Right lung (tissue), 10 donors: Measurements from ENCODE around the gene IDH1. TPM values are rescaled to one million over a fixed set of nuclear protein-coding genes. Genes with fewer than 3 reads are reported as not detected.
"Not testable (repeated sequence)": the region's sequence is repeated elsewhere in the genome, so short reads cannot be mapped to it uniquely, and the experiment has no call there.

Source experiments
- DNase-seq, 2 donors: peaks; one replicate each; pipeline ENCODE4 v3.0.0-alpha.2; 2013
- long read RNA-seq, 8 donors: transcript quantifications; one replicate each; lab custom pipeline, GENCODE V29; 2026
- polyA plus RNA-seq, 5 donors: library from polyadenylated mRNA; unstranded; fragments of 120-200 nt; gene quantifications; one replicate each; pipeline versions ENCODE4 v1.2.1 to v1.2.3, GENCODE V29; 2013; ENCODE audit warnings: inconsistent platforms in 1 of 5, low replicate concordance in 1 of 5; ENCODE audit not compliant: insufficient read length in 5 of 5, insufficient read depth in 1 of 5

IDH1 gene
- polyA plus RNA-seq, result 100 to 1,000 TPM in 1 of 5 donors, 10 to 100 TPM in 4; 83.2 to 101 (median 87.5) TPM
- long read RNA-seq, donor 1, transcript IDH1-201 (10 exons, 2,382 nt), result major isoform, 28 of 41 reads
- long read RNA-seq, donor 1, transcript IDH1-209 (3 exons, 1,044 nt), result minor isoform, 5 of 41 reads
- long read RNA-seq, donor 1, partial matches to known transcripts, result 0 of 41 reads
- long read RNA-seq, donor 1, other reads (novel, unspliced or antisense), result 0 of 41 reads
- long read RNA-seq, donor 2, transcript IDH1-201 (10 exons, 2,382 nt), result major isoform, 15 of 66 reads
- long read RNA-seq, donor 2, partial matches to known transcripts, result 38 of 66 reads
- long read RNA-seq, donor 2, other reads (novel, unspliced or antisense), result 6 of 66 reads
- long read RNA-seq, donor 3, transcript IDH1-209 (3 exons, 1,044 nt), result minor isoform, 5 of 33 reads
- long read RNA-seq, donor 3, transcript IDH1-201 (10 exons, 2,382 nt), result major isoform, 11 of 33 reads
- long read RNA-seq, donor 3, partial matches to known transcripts, result 11 of 33 reads
- long read RNA-seq, donor 3, other reads (novel, unspliced or antisense), result 0 of 33 reads
- long read RNA-seq, donor 4, transcript IDH1-201 (10 exons, 2,382 nt), result major isoform, 9 of 16 reads
- long read RNA-seq, donor 4, partial matches to known transcripts, result 0 of 16 reads
- long read RNA-seq, donor 4, other reads (novel, unspliced or antisense), result 0 of 16 reads
- long read RNA-seq, donor 5, transcript IDH1-201 (10 exons, 2,382 nt), result major isoform, 18 of 58 reads
- long read RNA-seq, donor 5, transcript IDH1-207 (4 exons, 1,614 nt), result minor isoform, 9 of 58 reads
- long read RNA-seq, donor 5, partial matches to known transcripts, result 24 of 58 reads
- long read RNA-seq, donor 5, other reads (novel, unspliced or antisense), result 0 of 58 reads
- long read RNA-seq, donor 6, transcript IDH1-201 (10 exons, 2,382 nt), result major isoform, 30 of 38 reads
- long read RNA-seq, donor 6, partial matches to known transcripts, result 0 of 38 reads
- long read RNA-seq, donor 6, other reads (novel, unspliced or antisense), result 0 of 38 reads
- long read RNA-seq, donor 7, transcript IDH1-201 (10 exons, 2,382 nt), result major isoform, 37 of 45 reads
- long read RNA-seq, donor 7, transcript IDH1-207 (4 exons, 1,614 nt), result minor isoform, 5 of 45 reads
- long read RNA-seq, donor 7, partial matches to known transcripts, result 0 of 45 reads
- long read RNA-seq, donor 7, other reads (novel, unspliced or antisense), result 0 of 45 reads
- long read RNA-seq, donor 8, transcript IDH1-201 (10 exons, 2,382 nt), result major isoform, 9 of 9 reads
- long read RNA-seq, donor 8, partial matches to known transcripts, result 0 of 9 reads
- long read RNA-seq, donor 8, other reads (novel, unspliced or antisense), result 0 of 9 reads

- DNase-seq, result peak; percentile 92 to 94
Measured at GRCh38 chr2:208254871-208255556, at the start of gene IDH1. IDH1 (minus strand) TSS chr2:208255071; CDS start chr2:208251551, 3,520 bp downstream.

DNA sequence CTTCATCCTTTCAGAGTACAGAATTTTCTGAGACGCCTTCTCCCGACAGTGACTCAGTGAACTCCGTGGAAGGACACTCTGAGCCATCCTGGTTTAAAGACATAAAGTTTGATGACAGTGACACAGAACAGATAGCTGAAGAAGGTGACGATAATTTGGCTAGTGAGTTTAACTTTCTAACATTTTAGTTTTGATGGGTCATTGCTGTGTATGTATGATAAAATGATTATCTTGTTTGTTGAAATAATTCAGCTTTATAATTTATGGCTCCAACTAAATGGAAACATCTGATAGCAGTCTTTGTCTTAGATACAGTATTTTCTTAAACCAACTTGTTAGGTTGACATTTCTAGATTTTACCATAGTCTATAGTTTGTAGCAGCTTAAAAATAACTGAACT is 49.3 kb upstream of the IDH1 start:
- DNase-seq, result no peak

GRCh38 chr2:208300847-208301618 is 46.2 kb upstream of the IDH1 start:
- DNase-seq, result no peak

DNA sequence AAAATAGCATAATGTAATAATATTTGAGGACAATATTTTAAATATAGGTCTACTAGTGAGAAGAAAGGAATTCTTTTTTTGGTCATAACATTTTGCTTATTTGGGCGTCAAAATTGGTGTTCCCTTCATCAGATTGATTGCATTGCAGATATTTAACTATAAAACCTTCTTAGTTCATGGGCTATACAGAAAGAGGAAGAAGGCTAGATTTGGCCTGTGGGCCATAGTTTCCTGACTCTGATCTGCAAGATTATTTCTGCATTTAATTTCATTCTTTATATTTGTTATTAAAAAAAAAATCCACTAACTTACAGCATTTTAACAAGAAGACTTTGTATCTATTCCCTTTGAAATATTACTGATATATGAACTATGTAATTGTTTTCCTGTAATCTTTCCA is 43.1 kb upstream of the IDH1 start:
- DNase-seq, result no peak

GRCh38 chr2:208296610-208297009 is 41.7 kb upstream of the IDH1 start:
- no peak for DNase-seq

DNA sequence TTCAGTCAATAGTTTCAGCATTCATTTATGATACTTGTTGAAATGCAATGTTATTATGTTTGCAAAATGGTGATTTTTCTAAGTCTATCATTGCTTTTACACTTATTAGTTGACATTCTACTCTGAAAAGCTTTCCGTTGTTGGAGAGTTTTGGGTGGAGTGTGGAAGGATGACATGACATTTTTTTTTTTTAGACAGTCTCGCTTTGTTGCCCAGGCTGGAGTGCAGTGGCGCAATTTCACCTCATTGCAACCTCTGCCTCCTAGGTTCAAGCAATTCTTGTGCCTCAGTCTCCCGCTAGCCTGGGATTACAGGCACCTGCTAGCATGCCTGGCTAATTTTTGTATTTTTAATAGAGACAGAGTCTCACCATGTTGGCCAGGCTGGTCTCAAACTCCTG is 41.0 kb upstream of the IDH1 start:
- DNase-seq, result no peak

DNA sequence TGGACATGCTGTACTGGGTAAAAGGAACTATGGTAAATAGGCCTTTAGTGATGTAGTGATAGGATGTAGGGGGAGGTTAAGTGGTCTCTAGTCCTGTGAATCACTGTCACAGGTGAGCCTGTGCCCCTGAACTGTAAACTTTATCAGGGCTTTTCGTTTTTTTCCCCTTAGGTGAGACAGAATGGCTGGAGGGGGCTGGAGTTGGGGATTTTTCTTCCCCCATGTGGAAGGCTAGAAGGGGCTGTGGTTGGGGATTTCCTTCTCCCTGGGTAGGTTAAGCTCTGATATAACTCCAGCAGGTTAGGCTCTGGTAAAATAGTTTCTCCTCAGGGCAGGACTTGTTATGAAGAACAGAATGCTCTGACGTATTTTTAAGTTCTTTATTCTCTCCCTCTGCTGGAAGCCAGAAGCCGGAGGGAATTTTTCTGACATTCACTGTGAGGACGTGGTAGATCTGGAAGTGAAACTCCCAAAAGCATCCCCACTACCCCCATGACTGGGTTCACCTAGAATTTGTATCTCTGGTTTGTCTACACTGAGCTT is 39.7 kb upstream of the IDH1 start:
- DNase-seq, result no peak

DNA sequence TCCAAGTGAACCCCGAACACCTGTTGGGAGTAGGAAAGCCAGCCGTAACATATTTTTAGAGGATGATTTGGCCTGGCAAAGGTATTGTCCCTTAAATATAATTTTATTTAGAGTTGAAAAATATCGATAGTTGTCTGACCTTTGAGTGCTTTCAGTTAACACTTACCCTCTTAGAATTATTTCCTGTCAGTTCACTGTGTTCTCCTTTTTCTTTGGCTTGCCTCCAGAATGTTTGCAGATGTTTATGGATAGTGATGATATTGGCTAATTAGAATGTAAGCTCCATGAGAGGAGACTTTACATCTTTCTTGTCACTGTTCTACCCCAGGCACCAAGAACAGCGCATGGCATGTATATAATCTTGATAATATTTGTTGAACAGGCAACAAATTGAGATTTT is 31.0 kb upstream of the IDH1 start:
- no peak for DNase-seq

GRCh38 chr2:208280933-208281332 is 26.1 kb upstream of the IDH1 start:
- no peak for DNase-seq

DNA sequence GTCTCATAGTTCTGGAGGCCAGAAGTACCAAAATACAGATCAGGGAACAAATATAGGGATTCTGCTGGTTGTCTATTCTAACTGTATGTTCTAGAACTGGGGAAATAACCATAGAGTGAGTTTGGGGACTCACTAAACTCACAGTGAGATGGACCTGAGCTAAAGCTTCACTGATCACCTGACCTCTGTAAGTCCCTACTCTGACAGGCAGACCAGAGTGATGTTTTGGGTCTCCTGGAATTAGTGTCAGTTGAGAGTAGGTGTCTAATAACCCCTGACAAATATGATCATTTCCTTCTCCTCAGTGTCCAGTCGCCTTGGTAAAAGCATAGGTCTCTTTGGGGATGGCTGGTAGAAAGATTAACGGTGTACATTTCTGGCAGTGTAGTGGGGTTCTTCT is 25.4 kb upstream of the IDH1 start:
- DNase-seq, result no peak

DNA sequence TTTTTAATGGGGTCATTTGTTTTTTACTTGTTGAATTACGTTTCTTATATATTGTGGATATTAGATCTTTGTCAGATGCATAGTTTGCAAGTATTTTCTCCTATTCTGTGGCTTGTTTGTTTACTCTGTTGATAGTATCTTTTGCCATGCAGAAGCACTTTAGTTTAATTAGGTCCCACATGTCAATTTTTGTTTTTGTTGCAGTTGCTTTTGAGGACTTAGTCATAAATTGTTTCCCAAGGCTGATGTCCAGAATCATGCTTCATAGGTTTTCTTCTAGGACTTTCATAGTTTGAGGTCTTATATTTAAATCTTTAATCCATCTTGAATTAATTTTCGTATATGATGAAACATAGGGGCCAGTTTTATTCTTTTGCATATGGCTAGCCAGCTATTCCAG is 24.4 kb upstream of the IDH1 start:
- no peak for DNase-seq

DNA sequence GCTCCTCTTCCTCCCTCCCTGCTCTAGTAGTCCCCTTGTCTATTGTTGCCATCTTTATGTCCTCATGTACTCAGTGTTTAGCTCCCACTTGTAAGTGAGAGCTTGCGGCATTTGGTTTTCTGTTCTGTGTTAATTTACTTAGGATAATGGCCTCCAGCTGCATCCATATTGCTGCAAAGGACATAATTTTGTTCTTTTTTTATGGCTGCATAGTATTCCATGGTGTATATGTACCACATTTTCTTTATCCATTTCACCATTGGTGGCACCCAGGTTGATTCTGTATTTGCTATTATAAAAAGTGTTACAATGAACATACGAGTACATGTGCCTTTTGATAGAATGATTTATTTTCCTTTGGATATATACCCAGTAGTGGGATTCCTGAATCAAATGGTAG is 23.7 kb upstream of the IDH1 start:
- DNase-seq, result no peak

- DNase-seq, result no peak
Measured at GRCh38 chr2:208274748-208275147, 19.9 kb upstream of the IDH1 start.

- no peak for DNase-seq
Measured at GRCh38 chr2:208269091-208269490, 14.2 kb upstream of the IDH1 start.

GRCh38 chr2:208268156-208268952 is 13.5 kb upstream of the IDH1 start:
- DNase-seq, result no peak

- not testable (repeated sequence) for DNase-seq
Measured at GRCh38 chr2:208267526-208267925, 12.7 kb upstream of the IDH1 start.

- peak; percentile 11 to 18 for DNase-seq
Measured at GRCh38 chr2:208266936-208267335, 12.1 kb upstream of the IDH1 start.

DNA sequence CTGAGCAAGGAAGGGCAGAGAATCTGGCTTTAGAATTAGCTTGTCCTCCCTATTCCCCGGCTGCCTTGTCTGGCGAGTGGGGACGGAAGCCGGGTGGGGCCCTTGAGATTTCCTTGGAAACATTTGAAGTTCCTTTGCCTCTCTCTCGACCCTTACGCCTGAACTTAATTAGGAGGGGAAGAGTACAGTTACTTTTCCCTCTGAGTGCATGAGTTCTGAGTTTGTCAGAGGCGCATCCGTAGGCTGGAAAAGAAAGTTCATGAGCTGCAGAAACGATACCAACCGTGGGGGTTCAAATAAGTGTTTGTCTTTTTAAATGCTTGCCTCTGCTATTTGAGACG is 11.7 kb upstream of the IDH1 start:
- no peak for DNase-seq
